A549 treated with AZD2906 at 1 μM for 4 hours (cell line): ENCODE data around the gene GYS2. TPM values are rescaled to one million over a fixed set of nuclear protein-coding genes. Genes with fewer than 3 reads are reported as not detected.

Experiments used
- total RNA-seq: library from RNA; stranded (reverse); fragments of 200-300 nt; extraction: Qiagen RNA extraction; gene quantifications from 5 replicates; pipeline ENCODE4 v1.2.3, GENCODE V29; 2022

The GYS2 gene
- 0.09 TPM in 1 of 5 replicates, not detected in the others for total RNA-seq

DNA sequence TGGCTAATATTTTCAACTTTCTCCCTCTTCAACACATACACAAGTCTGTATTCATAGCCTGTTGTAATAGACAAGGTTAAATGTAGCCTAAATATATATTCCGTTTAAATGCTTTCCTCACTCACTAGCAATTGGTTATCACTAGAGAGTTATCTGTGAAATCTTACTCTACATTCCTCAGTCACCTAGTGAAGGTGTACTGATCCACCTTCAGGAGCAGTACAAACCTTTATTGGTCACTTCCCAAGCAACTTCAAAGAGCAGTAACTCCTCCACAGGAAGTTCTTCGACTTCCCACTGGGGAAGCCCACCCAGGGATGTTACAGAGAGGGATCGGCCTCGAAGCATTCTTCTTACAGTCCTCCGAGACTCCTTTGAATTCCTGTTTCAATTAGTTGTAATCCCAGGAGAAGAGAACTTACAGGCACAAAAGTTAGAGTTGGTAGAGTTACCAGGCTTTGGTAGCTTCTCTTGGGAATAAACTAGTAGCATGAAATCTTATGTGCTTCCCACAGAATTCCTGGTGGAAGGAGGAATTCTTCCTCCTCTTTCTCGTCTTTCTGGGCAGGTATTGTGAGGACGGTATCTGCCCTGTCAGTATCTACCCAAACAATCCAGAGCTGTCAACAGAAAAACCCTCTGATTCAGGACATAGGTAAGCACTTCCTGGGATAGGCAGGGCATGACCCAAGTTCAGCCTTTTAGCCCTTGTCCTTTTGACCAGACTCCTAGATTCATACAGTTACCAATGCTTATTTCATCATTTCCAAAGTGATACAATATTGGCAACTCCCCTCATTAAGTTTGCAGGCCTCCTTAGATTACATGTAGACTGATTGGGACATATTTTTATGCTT lies at the start of gene GYS2:
Gene GYS2 (minus strand): TSS at position 603 of the 857 bp plus-strand sequence. CDS start 255 bp downstream, at position 348.

DNA sequence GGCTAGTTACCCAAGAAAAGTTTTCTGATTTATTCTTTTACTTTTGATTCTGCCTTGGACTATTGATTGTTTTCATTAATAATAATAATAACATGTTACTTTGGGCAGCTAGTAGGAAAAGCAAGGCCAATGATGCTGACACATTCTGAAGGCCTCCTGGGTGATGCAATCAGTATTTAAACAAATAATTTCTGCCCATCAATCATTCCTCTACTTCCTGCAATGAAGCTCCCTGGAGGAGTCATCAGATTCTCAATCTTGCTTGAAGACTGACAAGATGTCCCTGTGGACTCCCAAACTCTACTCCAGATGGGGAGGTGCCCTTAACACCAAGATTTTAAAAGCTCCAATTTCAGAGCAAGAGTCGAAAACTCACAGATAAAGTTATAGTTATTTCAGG lies 78.6 kb downstream of the GYS2 start, which contains the start of gene SPX:
Gene SPX (plus strand): TSS at position 244 of the 400 bp plus-strand sequence. CDS start 177 bp downstream, outside the sequence.

DNA sequence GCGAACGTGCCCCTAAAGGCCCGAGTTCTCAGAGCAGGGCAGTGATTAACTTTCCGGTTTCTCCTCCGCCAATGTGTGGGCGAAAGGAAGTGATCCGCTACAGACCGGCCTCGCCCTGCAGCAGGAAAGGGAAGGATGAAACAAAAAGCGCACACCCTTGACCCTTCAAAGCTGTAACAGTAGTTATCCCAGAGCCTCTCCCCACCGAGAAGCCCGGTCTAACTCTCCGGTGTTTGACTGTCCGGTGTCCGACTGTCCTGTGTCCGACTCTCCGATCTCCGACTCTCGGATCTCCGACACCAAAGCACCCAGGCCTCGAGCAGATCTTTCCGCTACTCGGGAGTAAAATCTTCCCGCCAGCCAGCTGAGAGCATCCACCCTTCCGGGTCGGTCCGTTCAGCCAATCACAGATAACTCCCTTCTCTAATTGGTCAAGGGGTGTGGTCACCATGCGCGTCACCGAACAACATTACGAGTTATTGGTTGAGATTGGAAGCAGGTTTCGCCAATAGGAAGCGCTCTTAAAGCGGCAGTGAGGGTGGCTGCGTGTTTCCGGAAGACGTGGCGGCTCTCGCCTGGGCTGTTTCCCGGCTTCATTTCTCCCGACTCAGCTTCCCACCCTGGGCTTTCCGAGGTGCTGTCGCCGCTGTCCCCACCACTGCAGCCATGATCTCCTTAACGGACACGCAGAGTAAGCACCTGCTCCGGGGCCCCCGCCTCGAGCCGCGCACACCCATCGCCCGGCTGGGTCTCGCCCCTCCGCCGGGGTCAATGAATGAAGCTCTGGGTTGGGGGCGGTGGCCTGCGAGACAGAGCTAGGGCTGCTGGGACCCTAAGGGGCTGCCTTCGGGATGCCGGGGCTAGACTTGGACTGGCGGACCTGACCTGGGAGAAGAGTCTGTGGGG lies 103.1 kb downstream of the GYS2 start, which contains the start of the genes GOLT1B and RECQL:
Gene GOLT1B (plus strand): TSS at position 532 of the 906 bp plus-strand sequence. CDS start 135 bp downstream, at position 667.
Gene RECQL (minus strand): TSS at position 378 of the 906 bp plus-strand sequence. CDS start 2,065 bp downstream, outside the sequence.

Other genes starting within 250 kb of the GYS2 start
- gene IAPP, start 231.9 kb downstream of the GYS2 start, total RNA-seq, result not detected in 5 replicates
- gene PYROXD1, start 167.2 kb downstream of the GYS2 start, total RNA-seq, result 5.7 to 8.7 TPM (median 6.6 TPM) in 5 replicates
- 51.4 to 90.0 TPM (median 59.3 TPM) in 5 replicates for gene RECQL, start 103.2 kb downstream of the GYS2 start, total RNA-seq
- 86.2 to 114 TPM (median 94.8 TPM) in 5 replicates for gene GOLT1B, start 103.1 kb downstream of the GYS2 start, total RNA-seq
- 3.9 to 4.5 TPM (median 4.1 TPM) in 5 replicates for gene SPX, start 78.6 kb downstream of the GYS2 start, total RNA-seq
- 1,524 to 1,722 TPM (median 1,561 TPM) in 5 replicates for gene LDHB, start 53.0 kb upstream of the GYS2 start, total RNA-seq
- 0.22 to 0.33 TPM (median 0.24 TPM) in 5 replicates for gene KCNJ8, start 169.9 kb upstream of the GYS2 start, total RNA-seq